ENCODE measurements around the gene TMC3. TPM values are rescaled to one million over a fixed set of nuclear protein-coding genes. Genes with fewer than 3 reads are reported as not detected.

The TMC3 gene
- polyA plus RNA-seq, 1 of the 3 experiments (the other 2 are of a cell fraction) = not detected

- ChIA-PET POLR2A (no interaction called here), CTCF (interaction anchor here (0.9 to 3.3 kb wide), 3 partner anchors 9 to 154 kb away, joined by 3 to 15 read pairs (median 4); no protein-coding TSS in a partner anchor)
- H3K9ac ChIP-seq = no peak overlapping the region
- no peak overlapping the region for H3K4me2 ChIP-seq
- H3K9me2 ChIP-seq = no peaks in the 10 kb centered on the region
- H3K4me1 ChIP-seq (ENCODE audit: control insufficient read depth in 1 of 2, insufficient read depth in 2 of 2, low read depth in 1 of 2, low read length in 1 of 2) = no peaks in the 10 kb centered on the region
- H3K27me3 ChIP-seq (ENCODE audit: insufficient read depth) = no peaks in the 10 kb centered on the region
- no peaks in the 10 kb centered on the region for H3F3A ChIP-seq (replicated peaks; ENCODE audit: insufficient read depth)
- no peak overlapping the region for H3K27ac ChIP-seq (ENCODE audit: low read depth in 2 of 2, low read length in 1 of 2)
- TF ChIP-seq RCOR1 (IDR thresholded peaks at IDR 0.05; ENCODE audit: low read length) = no peak
- no peak for TF ChIP-seq YY1 (IDR thresholded peaks at IDR 0.05; ENCODE audit: low read depth)
- no peak for TF ChIP-seq RXRA (IDR thresholded peaks at IDR 0.05; ENCODE audit: borderline replicate concordance, low read depth)
- TF ChIP-seq GABPA (IDR thresholded peaks at IDR 0.05; ENCODE audit: low read depth) = no peak
- TF ChIP-seq FOSL2 (IDR thresholded peaks at IDR 0.05; ENCODE audit: borderline replicate concordance, low read depth) = no peak
- TF ChIP-seq MXI1 (IDR thresholded peaks at IDR 0.05; ENCODE audit: low read depth, low read length) = no peak
- TF ChIP-seq JUND (IDR thresholded peaks at IDR 0.05) = no peak
- TF ChIP-seq SIN3A (IDR thresholded peaks at IDR 0.05; ENCODE audit: borderline replicate concordance, low read depth, low read length) = no peak
- TF ChIP-seq EP300 (IDR thresholded peaks at IDR 0.05; ENCODE audit: borderline replicate concordance in 1 of 2, low read depth in 1 of 2, low read length in 1 of 2) = no peak
- no peak for TF ChIP-seq POLR2AphosphoS5 (IDR thresholded peaks at IDR 0.05; ENCODE audit: low read depth, low read length)
- TF ChIP-seq CHD2 (IDR thresholded peaks at IDR 0.05; ENCODE audit: low read length, partially characterized antibody) = no peak
- TF ChIP-seq EZH2phosphoT487 (IDR thresholded peaks at IDR 0.05; ENCODE audit: borderline replicate concordance, low read depth) = no peak
- no peak for TF ChIP-seq RFX5 (IDR thresholded peaks at IDR 0.05; ENCODE audit: low read length)
- TF ChIP-seq, protein P1, sequence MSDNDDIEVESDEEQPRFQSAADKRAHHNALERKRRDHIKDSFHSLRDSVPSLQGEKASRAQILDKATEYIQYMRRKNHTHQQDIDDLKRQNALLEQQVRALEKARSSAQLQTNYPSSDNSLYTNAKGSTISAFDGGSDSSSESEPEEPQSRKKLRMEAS (IDR thresholded peaks at IDR 0.05; ENCODE audit: low read depth) = no peak
- no peak for TF ChIP-seq TEAD4 (IDR thresholded peaks at IDR 0.05; ENCODE audit: borderline replicate concordance, insufficient read depth)
- no peak for TF ChIP-seq TAF1 (IDR thresholded peaks at IDR 0.05; ENCODE audit: borderline replicate concordance, low read depth, low read length)
- no peak for TF ChIP-seq NRF1 (IDR thresholded peaks at IDR 0.05; ENCODE audit: low read depth, low read length)
- no peak for DNase-seq
- H3K79me2 ChIP-seq (ENCODE audit: insufficient read depth) = no peaks in the 10 kb centered on the region
- no peaks in the 10 kb centered on the region for H4K20me1 ChIP-seq (ENCODE audit: insufficient read depth)
- H2AFZ ChIP-seq (ENCODE audit: low read depth) = no peak overlapping the region
- H3K36me3 ChIP-seq (replicated peaks in 1 of 2; ENCODE audit: control insufficient read depth in 1 of 2, insufficient read depth in 2 of 2, low read length in 1 of 2) = no peaks in the 10 kb centered on the region
- no peaks in the 10 kb centered on the region for H3K9me3 ChIP-seq
- WGBS (ENCODE audit: low lambda C conversion rate) = 58% methylated on average over 8 of the region's 8 CpGs
- H3K4me3 ChIP-seq (ENCODE audit: low read depth in 2 of 2, low read length in 1 of 2) = no peak overlapping the region
These were observed 45.4 kb upstream of the TMC3 start for GRCh38 chr15:81419332-81419943.

- Histone ChIP-seq H3K9me3 (no peaks in the 10 kb centered on the region), H3K4me2 (no peak overlapping the region), H3F3A (replicated peaks; ENCODE audit: insufficient read depth) (no peaks in the 10 kb centered on the region), H3K79me2 (ENCODE audit: insufficient read depth) (no peaks in the 10 kb centered on the region), H3K27me3 (ENCODE audit: insufficient read depth) (no peaks in the 10 kb centered on the region), H4K20me1 (ENCODE audit: insufficient read depth) (no peaks in the 10 kb centered on the region), H3K4me3 (ENCODE audit: low read depth in 2 of 2, low read length in 1 of 2) (no peak overlapping the region), H2AFZ (ENCODE audit: low read depth) (no peak overlapping the region), H3K4me1 (ENCODE audit: control insufficient read depth in 1 of 2, insufficient read depth in 2 of 2, low read depth in 1 of 2, low read length in 1 of 2) (no peaks in the 10 kb centered on the region), H3K9me2 (no peaks in the 10 kb centered on the region), H3K9ac (no peak overlapping the region), H3K27ac (ENCODE audit: low read depth in 2 of 2, low read length in 1 of 2) (no peak overlapping the region), H3K36me3 (replicated peaks in 1 of 2; ENCODE audit: control insufficient read depth in 1 of 2, insufficient read depth in 2 of 2, low read length in 1 of 2) (no peaks in the 10 kb centered on the region)
- TF ChIP-seq JUND (IDR thresholded peaks at IDR 0.05) (no peak), MEF2A (IDR thresholded peaks at IDR 0.05; ENCODE audit: borderline replicate concordance, low read depth) (no peak), REST (IDR thresholded peaks at IDR 0.05; ENCODE audit: low read depth, low read length) (no peak), NRF1 (IDR thresholded peaks at IDR 0.05; ENCODE audit: low read depth, low read length) (no peak), GATA2 (CRISPR knock-in tag; IDR thresholded peaks at IDR 0.05) (no peak), SIN3A (IDR thresholded peaks at IDR 0.05; ENCODE audit: borderline replicate concordance, low read depth, low read length) (no peak), RXRA (IDR thresholded peaks at IDR 0.05; ENCODE audit: borderline replicate concordance, low read depth) (no peak), EP300 (IDR thresholded peaks at IDR 0.05; ENCODE audit: borderline replicate concordance in 1 of 2, low read depth in 1 of 2, low read length in 1 of 2) (no peak)
- TF ChIP-seq, protein P1 (IDR thresholded peaks at IDR 0.05; ENCODE audit: low read depth) = no peak
- TF ChIP-seq, protein P2, sequence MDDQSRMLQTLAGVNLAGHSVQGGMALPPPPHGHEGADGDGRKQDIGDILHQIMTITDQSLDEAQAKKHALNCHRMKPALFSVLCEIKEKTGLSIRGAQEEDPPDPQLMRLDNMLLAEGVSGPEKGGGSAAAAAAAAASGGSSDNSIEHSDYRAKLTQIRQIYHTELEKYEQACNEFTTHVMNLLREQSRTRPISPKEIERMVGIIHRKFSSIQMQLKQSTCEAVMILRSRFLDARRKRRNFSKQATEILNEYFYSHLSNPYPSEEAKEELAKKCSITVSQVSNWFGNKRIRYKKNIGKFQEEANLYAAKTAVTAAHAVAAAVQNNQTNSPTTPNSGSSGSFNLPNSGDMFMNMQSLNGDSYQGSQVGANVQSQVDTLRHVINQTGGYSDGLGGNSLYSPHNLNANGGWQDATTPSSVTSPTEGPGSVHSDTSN (IDR thresholded peaks at IDR 0.05) = no peak
- WGBS (ENCODE audit: low lambda C conversion rate) = 62% methylated on average over 5 of the region's 5 CpGs
- CTCF ChIA-PET = no interaction called here
- POLR2A ChIA-PET = no interaction called here
- no peak for DNase-seq
These were observed 44.9 kb upstream of the TMC3 start for GRCh38 chr15:81418891-81419290.
